Fibroblast of gingiva (primary cell): ENCODE results near the gene RSBN1L.

Experiments used
- DNase-seq: peaks from one replicate; pipeline ENCODE4 v3.0.0-alpha.2; 2011; ENCODE audit warnings: low read depth

Gene RSBN1L

DNA sequence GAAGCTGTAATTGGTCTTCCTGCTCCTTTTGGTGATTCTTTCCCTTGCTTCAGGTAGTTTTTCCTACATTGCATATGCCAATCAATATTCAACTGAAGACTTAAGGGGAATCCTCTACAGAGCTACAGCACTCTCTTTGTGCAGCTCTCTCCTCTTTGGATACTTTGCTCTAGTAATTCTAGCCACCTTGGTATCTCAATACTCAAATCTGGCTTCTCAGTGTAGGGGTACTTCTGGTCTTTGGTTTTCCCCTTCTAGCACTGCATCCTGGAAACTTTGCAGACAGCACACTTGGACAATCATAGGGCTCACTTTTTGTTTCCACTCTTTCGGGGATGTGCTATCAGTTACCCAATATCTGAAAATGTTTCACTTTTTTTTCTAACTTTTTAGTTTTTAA lies 112.3 kb downstream of the RSBN1L start:
- DNase-seq = no peak

DNA sequence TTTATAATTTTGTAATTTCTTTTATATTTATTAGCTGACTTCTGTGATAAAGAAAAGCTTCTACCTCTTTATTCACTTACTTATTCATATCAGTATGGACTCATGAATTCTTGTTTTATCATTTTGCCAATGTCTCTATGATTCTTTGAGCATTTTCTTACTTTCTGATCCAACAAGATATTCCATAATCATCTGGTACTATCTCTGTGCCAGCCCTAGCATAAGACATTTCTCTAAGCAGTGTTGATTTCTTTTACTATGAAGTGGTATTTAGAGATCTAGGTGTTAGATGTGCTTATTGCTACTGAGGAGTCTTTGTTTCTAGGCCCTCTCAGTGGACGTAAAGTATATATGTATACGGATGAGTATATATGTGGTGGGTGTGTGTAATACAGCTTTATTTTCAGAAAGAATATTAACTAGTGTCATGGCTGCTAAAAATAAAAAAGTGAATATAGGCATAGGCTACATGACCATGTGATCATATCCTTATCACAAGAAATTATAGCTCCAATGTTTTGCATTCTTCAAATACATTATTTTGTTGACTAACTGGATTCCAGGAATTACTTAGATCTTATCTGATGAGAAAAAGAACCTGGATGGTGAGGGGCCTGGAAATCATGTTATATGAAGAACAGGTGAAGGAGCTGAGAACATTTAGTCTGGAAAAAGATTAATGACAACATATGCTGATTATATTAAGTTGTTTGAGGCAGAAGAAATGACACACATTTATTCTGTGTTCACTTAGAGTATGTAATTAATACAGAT lies 115.4 kb downstream of the RSBN1L start:
- DNase-seq = no peak

GRCh38 chr7:77812290-77812685 lies 116.0 kb downstream of the RSBN1L start:
- peak; percentile 54 for DNase-seq

DNA sequence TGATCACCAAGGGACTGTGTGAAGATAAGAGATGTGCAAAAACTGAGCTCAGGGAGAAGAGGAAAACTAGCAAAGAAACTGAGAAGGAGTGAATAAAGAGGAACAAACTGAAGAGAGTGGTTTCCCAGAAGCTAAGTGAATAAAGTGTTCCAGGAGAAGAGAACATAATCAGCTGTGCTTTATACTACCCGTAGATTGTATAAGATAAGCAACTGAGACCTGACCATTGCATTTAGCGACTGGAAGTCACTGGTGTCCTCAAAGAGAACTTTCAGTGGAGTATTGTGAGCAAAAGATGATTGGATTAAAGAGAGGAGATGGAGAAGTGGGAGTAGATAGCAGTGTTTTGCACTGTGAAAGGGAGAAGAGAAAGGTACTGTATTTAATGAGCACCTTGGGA lies 116.9 kb downstream of the RSBN1L start:
- no peak for DNase-seq

DNA sequence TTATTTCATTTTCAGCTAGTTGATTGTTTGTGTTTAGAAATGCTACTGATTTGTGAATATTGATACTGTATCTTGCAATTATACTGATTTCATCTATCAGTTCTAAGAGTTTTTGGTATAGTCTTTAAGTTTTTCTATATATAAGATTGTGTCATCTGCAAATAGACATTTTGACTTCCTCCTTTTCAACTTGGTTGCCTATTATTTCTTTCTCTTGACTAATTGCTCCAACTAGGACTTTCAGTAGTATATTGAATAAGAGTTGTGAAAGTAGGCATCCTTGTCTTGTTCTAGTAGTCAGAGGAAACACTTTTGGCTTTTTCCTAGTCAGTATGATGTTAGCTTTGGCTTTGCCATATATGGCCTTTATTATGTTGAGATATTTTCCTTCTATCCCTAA lies 122.8 kb downstream of the RSBN1L start:
- DNase-seq = no peak

DNA sequence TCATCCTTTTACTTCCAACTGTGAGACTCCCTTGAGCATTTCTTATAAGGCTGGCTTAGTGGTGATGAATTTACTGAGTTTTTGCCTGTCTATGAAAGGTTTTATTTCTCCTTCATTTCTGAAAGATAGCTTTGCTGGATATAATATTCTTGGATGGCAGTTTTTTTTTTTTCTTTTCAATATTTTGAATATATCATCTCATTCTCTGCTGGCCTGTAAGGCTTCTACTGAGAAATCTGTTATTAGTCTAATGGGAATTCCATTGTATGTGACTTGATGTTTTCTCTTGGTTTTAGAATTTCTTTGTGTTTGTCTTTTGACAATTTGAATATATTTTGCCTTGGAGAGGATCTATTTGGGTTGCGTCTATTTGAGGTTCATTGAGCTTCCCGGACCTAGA lies 124.7 kb downstream of the RSBN1L start:
- DNase-seq = no peak

GRCh38 chr7:77822269-77822668 lies 126.0 kb downstream of the RSBN1L start:
- DNase-seq = no peak

GRCh38 chr7:77823787-77824186 lies 127.5 kb downstream of the RSBN1L start:
- no peak for DNase-seq

DNA sequence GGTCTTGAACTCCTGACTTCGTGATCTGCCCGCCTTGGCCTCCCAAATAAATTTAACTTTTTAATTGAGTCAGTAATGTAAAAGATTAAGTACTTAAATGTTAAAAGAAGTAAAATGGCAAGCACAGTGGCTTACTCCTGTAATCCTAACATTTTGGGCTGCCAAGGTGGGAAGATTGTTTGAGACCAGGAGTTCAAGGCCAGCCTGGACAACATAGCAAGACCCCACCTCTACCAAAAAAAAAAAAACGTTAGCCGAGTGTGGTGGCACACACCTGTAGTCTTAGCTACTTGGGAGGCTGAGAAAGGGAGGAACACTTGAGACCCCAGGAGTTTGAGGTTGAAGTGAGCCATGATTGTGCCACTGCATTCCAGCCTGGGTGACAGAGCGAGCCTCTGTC lies 128.4 kb downstream of the RSBN1L start:
- DNase-seq = no peak

DNA sequence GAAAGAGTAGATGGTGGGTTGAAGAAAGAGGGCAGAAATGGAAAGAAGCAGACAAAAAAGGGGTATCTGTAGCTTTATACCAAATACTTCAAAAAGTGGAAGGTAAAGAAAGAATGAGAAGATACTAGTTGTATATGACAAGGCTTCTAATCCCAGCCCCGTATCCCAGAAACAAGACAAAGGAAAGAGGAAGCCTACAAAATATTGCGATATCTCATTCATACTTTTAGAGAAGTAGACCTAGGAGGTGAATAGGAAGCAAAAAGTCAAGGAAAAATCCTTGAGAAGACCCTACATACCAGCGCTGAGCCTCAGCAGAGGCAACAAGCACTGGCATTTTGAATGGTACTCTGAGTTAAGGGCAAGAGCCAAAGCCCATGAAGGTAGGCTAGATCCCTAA lies 128.9 kb downstream of the RSBN1L start:
- no peak for DNase-seq

DNA sequence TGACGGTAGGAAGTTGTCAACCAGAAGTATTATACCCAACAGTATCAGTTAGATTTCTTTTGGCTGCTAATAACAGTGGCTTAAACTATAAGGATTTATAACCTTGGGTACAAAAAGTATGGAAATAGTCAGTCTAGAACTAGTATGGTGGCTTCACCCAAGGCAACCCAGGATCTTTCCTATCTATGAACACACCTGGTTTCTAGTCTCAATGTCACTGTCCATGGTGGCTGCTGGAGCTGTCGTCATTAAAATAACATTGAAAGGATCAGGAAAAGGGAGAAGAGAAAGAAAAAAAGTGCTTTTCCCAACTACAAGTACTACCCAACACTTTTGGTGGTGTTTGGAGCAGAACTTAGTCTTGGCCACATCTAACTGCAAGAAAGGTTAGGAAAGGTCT lies 130.0 kb downstream of the RSBN1L start:
- DNase-seq = no peak

GRCh38 chr7:77827999-77828398 lies 131.7 kb downstream of the RSBN1L start:
- DNase-seq = no peak

- DNase-seq = no peak
Measured at GRCh38 chr7:77830649-77831355, 134.5 kb downstream of the RSBN1L start.

- no peak for DNase-seq
Measured at GRCh38 chr7:77831481-77831880, 135.2 kb downstream of the RSBN1L start.

DNA sequence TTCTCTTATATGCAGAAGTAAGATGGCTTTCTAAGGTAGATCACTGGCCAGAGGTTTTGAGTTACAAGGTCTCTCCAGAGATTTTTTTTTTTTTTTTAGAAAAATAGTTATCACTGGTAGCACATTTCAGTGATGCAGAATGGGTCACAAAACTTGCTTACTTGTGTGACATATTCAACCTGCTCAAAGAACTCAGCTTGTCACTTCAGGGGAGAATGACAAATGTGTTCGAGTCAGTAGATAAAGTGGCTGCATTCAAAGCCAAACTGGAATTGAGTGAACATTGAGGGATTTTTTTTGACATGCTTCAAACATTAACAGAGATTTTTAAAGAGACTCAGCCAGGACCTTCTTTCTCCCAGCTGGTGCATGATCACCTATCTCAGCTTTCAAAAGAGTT lies 135.7 kb downstream of the RSBN1L start:
- no peak for DNase-seq
